Activated B cell treated with CpG ODN at 0.5 μM for 24 hours (primary cell): Measurements from ENCODE around the gene IFITM10. TPM values are rescaled to one million over a fixed set of nuclear protein-coding genes. Genes with fewer than 3 reads are reported as not detected.

Experiments
- ATAC-seq: fragments of 200-7000 bp; cut with Tn5 transposase; one replicate; pipeline ENCODE4 v1.10.0; 2021; ENCODE audit warnings: low read depth, mild to moderate bottlenecking, moderate library complexity
- CTCF ChIA-PET: fragments of 350-600 bp; sonication (Branson Sonifier 250); formaldehyde crosslinking; loops from one replicate; lab custom pipeline; 2021; ENCODE audit warnings: antibody characterized with exemption; lab: Charles Lee
- POLR2A ChIA-PET: fragments of 350-600 bp; sonication (Branson Sonifier 250); formaldehyde crosslinking; loops from one replicate; lab custom pipeline; 2021; ENCODE audit warnings: antibody characterized with exemption; lab: Charles Lee
- DNase-seq: peaks from one replicate; pipeline ENCODE4 v3.0.0; 2022
- H3K27ac Mint-ChIP-seq: one replicate; pipeline ENCODE4 v1.8.0; 2020; ENCODE audit warnings: mixed read lengths
- H3K27me3 Mint-ChIP-seq: one replicate; pipeline ENCODE4 v1.8.0; 2021; ENCODE audit warnings: mixed read lengths
- H3K36me3 Mint-ChIP-seq: one replicate; pipeline ENCODE4 v1.8.0; 2021; ENCODE audit warnings: low read depth, mixed read lengths
- H3K4me1 Mint-ChIP-seq: one replicate; pipeline ENCODE4 v1.8.0; 2021; ENCODE audit warnings: mixed read lengths
- H3K4me3 Mint-ChIP-seq: one replicate; pipeline ENCODE4 v1.8.0; 2020; ENCODE audit warnings: mild to moderate bottlenecking, mixed read lengths
- H3K9me3 Mint-ChIP-seq: one replicate; pipeline ENCODE4 v1.8.0; 2020; ENCODE audit warnings: mixed read lengths
- intact Hi-C: fragments of 100-400 bp; cut with micrococcal nuclease; formaldehyde crosslinking; loops from one replicate; pipeline ENCODE4 v1.15.1; 2024
- total RNA-seq: library from RNA; stranded (reverse); gene quantifications from 2 replicates; pipeline ENCODE4 v1.2.3, GENCODE V29; 2022
- TF ChIP-seq, protein P1 (sequence below): fragments of 200-600 bp; IDR thresholded peaks from one replicate; pipeline ENCODE4 v1.8.0; 2022; ENCODE audit warnings: antibody characterized with exemption, mild to moderate bottlenecking

Gene IFITM10
- total RNA-seq, 1 donor from 2014 or later: not detected

DNA sequence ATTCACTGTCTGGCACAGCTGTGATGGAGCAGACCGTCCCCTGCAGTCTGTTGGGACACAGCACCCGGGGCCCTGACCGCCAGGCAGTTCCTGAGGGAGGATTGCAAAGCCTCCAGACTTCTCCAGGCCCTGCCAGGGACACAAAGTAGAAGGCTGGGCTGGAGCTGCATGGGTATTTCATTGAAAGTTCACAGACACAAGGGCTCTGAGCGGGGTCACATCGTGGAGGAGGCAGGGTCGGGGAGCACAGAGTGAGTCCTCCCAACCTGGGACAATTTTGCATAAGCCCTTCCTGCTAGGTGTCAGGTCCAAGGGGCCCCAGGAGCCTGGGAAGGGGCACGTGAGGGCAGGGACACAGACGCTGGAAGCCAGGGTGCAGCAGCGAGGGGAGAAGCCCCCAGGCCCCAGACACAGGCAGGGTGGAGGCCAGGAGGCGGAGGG lies 15.7 kb downstream of the IFITM10 start:
- Mint-ChIP-seq H3K4me1 (peaks cover 12% of the 10 kb centered on the region), H3K9me3 (peaks cover 12% of the 10 kb centered on the region), H3K36me3 (no peaks in the 10 kb centered on the region), H3K4me3 (no peak overlapping the region), H3K27ac (no peak overlapping the region), H3K27me3 (peaks cover 2% of the 10 kb centered on the region)
- no peak for ATAC-seq
- no peak for DNase-seq
- CTCF ChIA-PET: no interaction called here
- TF ChIP-seq, protein P1, sequence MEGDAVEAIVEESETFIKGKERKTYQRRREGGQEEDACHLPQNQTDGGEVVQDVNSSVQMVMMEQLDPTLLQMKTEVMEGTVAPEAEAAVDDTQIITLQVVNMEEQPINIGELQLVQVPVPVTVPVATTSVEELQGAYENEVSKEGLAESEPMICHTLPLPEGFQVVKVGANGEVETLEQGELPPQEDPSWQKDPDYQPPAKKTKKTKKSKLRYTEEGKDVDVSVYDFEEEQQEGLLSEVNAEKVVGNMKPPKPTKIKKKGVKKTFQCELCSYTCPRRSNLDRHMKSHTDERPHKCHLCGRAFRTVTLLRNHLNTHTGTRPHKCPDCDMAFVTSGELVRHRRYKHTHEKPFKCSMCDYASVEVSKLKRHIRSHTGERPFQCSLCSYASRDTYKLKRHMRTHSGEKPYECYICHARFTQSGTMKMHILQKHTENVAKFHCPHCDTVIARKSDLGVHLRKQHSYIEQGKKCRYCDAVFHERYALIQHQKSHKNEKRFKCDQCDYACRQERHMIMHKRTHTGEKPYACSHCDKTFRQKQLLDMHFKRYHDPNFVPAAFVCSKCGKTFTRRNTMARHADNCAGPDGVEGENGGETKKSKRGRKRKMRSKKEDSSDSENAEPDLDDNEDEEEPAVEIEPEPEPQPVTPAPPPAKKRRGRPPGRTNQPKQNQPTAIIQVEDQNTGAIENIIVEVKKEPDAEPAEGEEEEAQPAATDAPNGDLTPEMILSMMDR: no peak
- intact Hi-C loops: no loop called here
- POLR2A ChIA-PET: no interaction called here

DNA sequence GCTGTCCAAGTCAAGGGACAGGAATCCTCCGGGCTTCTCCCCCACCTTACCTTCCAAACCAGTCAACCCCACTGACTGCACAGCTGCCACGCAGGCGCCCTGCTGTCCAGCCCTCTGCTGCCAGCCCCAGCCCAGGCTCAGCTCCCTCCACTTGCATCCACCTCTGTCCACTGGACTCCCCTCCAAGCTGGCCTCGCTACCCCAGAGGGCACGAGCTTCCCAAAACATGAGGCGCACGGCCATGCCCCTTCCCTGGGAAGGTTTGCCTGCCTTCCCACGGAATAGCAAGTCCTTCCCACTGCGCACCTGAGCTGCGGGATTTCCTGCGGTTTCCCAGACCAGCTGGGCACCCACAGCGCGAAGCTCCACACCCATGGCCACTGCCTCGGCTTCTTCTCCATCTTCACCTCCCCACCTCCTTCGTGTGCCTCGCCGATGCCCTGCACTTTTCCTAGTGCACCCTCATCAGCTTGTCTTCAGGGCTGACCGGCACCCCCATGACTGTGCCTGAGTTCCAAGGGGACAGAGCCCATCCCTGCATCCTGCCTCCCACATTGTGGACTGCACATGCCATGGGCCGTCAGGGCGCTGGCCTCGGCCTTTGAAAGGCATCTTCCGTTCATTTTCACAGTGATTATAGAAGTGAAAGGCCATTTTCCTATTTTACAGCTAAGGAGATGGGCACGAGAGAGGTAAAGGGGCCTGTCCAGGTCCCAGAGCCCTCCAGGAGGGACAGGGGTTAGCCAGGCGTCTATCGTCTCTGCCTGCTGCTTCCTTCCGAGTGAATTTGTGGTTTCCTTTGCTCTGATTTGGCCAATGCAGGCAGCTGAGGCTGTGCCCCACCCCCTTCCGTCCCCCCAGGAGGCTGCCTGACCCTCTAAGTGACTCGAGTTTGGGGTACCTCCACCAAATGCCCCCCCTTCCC lies 16.4 kb downstream of the IFITM10 start:
- H3K27ac Mint-ChIP-seq: no peak overlapping the region

GRCh38 chr11:1733009-1733715 lies 17.2 kb downstream of the IFITM10 start:
- intact Hi-C loops: no loop called here
- peaks cover 12% of the 10 kb centered on the region for H3K9me3 Mint-ChIP-seq
- H3K27me3 Mint-ChIP-seq: peaks cover 5% of the 10 kb centered on the region
- TF ChIP-seq, protein P1: no peak
- ChIA-PET POLR2A (no interaction called here), CTCF (no interaction called here)
- peaks cover 26% of the 10 kb centered on the region for H3K4me1 Mint-ChIP-seq
- no peaks in the 10 kb centered on the region for H3K36me3 Mint-ChIP-seq
- no peak overlapping the region for H3K27ac Mint-ChIP-seq
- DNase-seq (no peak), ATAC-seq (no peak)
- no peak overlapping the region for H3K4me3 Mint-ChIP-seq

More for the DNA sequence above, 16.4 kb downstream of the IFITM10 start:
- intact Hi-C loops: no loop called here
- H3K4me3 Mint-ChIP-seq: no peak overlapping the region
- H3K9me3 Mint-ChIP-seq: peaks cover 12% of the 10 kb centered on the region
- peaks cover 2% of the 10 kb centered on the region for H3K27me3 Mint-ChIP-seq
- ChIA-PET POLR2A (no interaction called here), CTCF (no interaction called here)
- ATAC-seq (no peak), DNase-seq (no peak)
- H3K4me1 Mint-ChIP-seq: peaks cover 18% of the 10 kb centered on the region
- TF ChIP-seq, protein P1: no peak
- no peaks in the 10 kb centered on the region for H3K36me3 Mint-ChIP-seq

GRCh38 chr11:1732418-1733008 lies 17.9 kb downstream of the IFITM10 start:
- ChIA-PET CTCF (no interaction called here), POLR2A (no interaction called here)
- DNase-seq (no peak), ATAC-seq (no peak)
- Mint-ChIP-seq H3K4me3 (no peak overlapping the region), H3K4me1 (peaks cover 30% of the 10 kb centered on the region), H3K36me3 (no peaks in the 10 kb centered on the region), H3K27ac (no peak overlapping the region), H3K9me3 (peaks cover 12% of the 10 kb centered on the region), H3K27me3 (peaks cover 7% of the 10 kb centered on the region)
- TF ChIP-seq, protein P1: no peak
- intact Hi-C loops: no loop called here
